ENCODE data around the gene MIX23. TPM values are rescaled to one million over a fixed set of nuclear protein-coding genes. Genes with fewer than 3 reads are reported as not detected.
"Not testable (repeated sequence)": the region's sequence is repeated elsewhere in the genome, so short reads cannot be mapped to it uniquely, and the experiment has no call there.

Gene MIX23
- total RNA-seq, 1 experiment from 2014 or later, result 85.2 TPM

DNA sequence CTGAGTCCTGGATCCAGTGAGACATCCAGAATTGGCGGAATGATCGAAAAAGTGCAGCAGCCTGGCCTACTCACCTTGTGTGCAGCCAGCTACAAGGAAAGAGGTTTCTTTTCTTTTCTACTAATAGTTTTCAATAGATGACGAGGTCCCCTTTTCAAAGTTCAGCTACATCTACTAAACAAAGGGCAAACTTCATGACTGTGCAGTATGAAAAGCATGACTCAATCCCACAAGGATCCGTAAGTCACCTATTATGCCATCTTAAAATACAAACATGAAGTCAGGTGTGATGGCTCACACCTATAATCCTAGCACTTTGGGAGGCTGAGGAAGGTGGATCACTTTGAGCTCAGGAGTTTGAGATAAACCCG lies 16.7 kb downstream of the MIX23 start:
- Histone ChIP-seq H3K4me1 (peaks cover 49% of the 10 kb centered on the region), H3K36me3 (ENCODE audit: control insufficient read depth, insufficient read depth, low read length) (0 out of 2 replicates have a peak, but pooled peaks cover 5% of the 10 kb centered on the region), H3K4me3 (ENCODE audit: low read depth, low read length) (no peak overlapping the region), H3K9me3 (no peaks in the 10 kb centered on the region), H3K27me3 (replicated peaks; ENCODE audit: control insufficient read depth, insufficient read depth, low read length) (no peaks in the 10 kb centered on the region)
- POLR2A ChIA-PET, result interaction anchor here (0.6 to 1.5 kb wide), 2 partner anchors 17 to 18 kb away, joined by 4 to 5 read pairs; partner anchors contain the start of gene FAM162A
- no TSS peak for BruUV-seq (replicated peaks)
- no peak for DNase-seq
- TF ChIP-seq, protein P1, sequence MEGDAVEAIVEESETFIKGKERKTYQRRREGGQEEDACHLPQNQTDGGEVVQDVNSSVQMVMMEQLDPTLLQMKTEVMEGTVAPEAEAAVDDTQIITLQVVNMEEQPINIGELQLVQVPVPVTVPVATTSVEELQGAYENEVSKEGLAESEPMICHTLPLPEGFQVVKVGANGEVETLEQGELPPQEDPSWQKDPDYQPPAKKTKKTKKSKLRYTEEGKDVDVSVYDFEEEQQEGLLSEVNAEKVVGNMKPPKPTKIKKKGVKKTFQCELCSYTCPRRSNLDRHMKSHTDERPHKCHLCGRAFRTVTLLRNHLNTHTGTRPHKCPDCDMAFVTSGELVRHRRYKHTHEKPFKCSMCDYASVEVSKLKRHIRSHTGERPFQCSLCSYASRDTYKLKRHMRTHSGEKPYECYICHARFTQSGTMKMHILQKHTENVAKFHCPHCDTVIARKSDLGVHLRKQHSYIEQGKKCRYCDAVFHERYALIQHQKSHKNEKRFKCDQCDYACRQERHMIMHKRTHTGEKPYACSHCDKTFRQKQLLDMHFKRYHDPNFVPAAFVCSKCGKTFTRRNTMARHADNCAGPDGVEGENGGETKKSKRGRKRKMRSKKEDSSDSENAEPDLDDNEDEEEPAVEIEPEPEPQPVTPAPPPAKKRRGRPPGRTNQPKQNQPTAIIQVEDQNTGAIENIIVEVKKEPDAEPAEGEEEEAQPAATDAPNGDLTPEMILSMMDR (IDR thresholded peaks at IDR 0.05; ENCODE audit: insufficient read depth in 1 of 2, low read depth in 1 of 2, low read length in 1 of 2, severe bottlenecking in 1 of 2, unreplicated experiment in 1 of 2), result no peak
- CTCF ChIA-PET, result interaction anchor here (1.3 kb wide), 1 partner anchor 18 kb away, joined by 4 read pairs; the partner anchor contains the start of gene FAM162A
- Mint-ChIP-seq H3K4me3 (ENCODE audit: unreplicated experiment) (no peak overlapping the region), H3K9me3 (ENCODE audit: unreplicated experiment) (no peaks in the 10 kb centered on the region), H3K27me3 (ENCODE audit: insufficient read depth, unreplicated experiment) (no peaks in the 10 kb centered on the region), H3K27ac (ENCODE audit: unreplicated experiment) (peak overlapping the region; percentile 76), H3K4me1 (ENCODE audit: low read depth, unreplicated experiment) (peaks cover 33% of the 10 kb centered on the region), H3K36me3 (ENCODE audit: insufficient read depth, unreplicated experiment) (peaks cover 48% of the 10 kb centered on the region)
- intact Hi-C loops (cut with micrococcal nuclease; ENCODE audit: unreplicated experiment), result loop anchor here (10.0 kb wide), 2 partner anchors 58 to 532 kb away; partner anchors contain the start of genes EAF2 and IQCB1

DNA sequence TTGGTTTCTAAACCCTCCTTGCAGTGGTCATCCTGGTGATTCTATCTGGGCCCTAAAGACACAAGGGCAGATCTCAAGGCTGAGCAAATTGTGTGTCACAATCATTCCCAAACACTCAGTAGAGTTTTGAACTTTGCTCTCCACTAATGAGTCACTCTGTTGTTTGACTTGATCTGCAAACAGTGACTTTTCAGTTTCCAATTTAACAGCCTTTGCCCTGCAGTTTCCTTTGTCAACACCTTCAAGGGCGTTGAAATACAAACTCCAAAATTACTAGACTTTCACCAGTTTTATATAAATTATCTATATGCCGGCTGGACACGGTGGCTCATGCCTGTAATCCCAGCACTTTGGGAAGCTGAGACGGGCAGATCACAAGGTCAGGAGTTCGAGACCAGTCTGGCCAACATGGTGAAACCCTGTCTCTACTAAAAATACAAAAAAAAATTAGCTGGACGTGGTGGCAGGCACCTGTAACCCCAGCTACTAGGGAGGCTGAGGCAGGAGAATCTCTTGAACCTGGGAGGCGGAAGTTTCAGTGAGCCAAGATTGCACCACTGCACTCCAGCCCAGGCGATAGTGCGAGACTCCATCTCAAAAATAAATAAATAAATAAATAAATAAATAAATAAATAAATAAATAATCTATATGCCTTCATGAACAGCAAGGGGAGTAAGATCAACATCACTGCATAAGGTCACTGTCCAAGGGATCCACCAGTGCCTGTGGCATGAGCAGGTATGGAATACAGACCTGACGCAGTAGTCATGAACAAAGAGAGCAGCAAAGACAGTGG lies 17.3 kb downstream of the MIX23 start:
- peaks cover 49% of the 10 kb centered on the region for H3K4me1 ChIP-seq
- not testable (repeated sequence) for BruUV-seq (replicated peaks); H3K9me3 ChIP-seq; H3K36me3 ChIP-seq (ENCODE audit: control insufficient read depth, insufficient read depth, low read length); H3K27me3 ChIP-seq (replicated peaks; ENCODE audit: control insufficient read depth, insufficient read depth, low read length); H3K27me3 Mint-ChIP-seq (ENCODE audit: insufficient read depth, unreplicated experiment); H3K9me3 Mint-ChIP-seq (ENCODE audit: unreplicated experiment); H3K4me3 ChIP-seq (ENCODE audit: low read depth, low read length)
- peaks cover 42% of the 10 kb centered on the region for H3K36me3 Mint-ChIP-seq (ENCODE audit: insufficient read depth, unreplicated experiment)
- CTCF ChIA-PET, result interaction anchor here (1.1 to 1.3 kb wide), 2 partner anchors 18 to 50 kb away, joined by 3 to 4 read pairs; partner anchors contain the start of genes FAM162A and WDR5B
- intact Hi-C loops (cut with micrococcal nuclease; ENCODE audit: unreplicated experiment), result loop anchor here (1.0 to 10.0 kb wide), 3 partner anchors 19 to 531 kb away; partner anchors contain the start of genes EAF2, FAM162A and IQCB1
- peaks cover 28% of the 10 kb centered on the region for H3K4me1 Mint-ChIP-seq (ENCODE audit: low read depth, unreplicated experiment)
- POLR2A ChIA-PET, result interaction anchor here (0.6 to 1.5 kb wide), 2 partner anchors 17 to 18 kb away, joined by 4 to 5 read pairs; partner anchors contain the start of gene FAM162A
- DNase-seq, result peak; percentile 50 to 76
- H3K4me3 Mint-ChIP-seq (ENCODE audit: unreplicated experiment), result peak overlapping the region; percentile 48
- peak overlapping the region; percentile 76 for H3K27ac Mint-ChIP-seq (ENCODE audit: unreplicated experiment)

DNA sequence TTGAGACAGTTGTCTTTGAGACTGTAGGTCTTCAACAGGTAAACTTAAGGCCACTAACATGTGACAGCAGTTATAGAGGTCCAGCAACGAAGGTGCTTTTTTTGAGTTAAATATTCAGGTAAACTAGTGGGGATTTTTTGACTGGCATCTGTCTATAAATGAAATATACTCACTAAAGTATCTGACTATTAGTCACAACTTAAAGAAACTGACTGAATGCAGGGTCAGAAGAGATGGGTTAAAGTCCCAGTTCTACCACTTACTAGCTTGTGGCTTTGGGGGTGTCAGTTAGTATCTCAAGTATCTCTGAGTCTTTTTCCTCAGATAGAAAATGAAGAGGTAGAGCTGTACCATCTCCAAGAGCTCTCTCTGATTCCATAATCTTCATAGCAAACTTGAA lies 18.0 kb downstream of the MIX23 start:
- CTCF ChIA-PET, result interaction anchor here (1.1 kb wide), 1 partner anchor 51 kb away, joined by 3 read pairs; the partner anchor contains the start of gene WDR5B

More for the DNA sequence above, 18.0 kb downstream of the MIX23 start:
- Mint-ChIP-seq H3K36me3 (ENCODE audit: insufficient read depth, unreplicated experiment) (peaks cover 44% of the 10 kb centered on the region), H3K4me3 (ENCODE audit: unreplicated experiment) (peak overlapping the region; percentile 48), H3K9me3 (ENCODE audit: unreplicated experiment) (no peaks in the 10 kb centered on the region), H3K27ac (ENCODE audit: unreplicated experiment) (peak overlapping the region; percentile 76), H3K4me1 (ENCODE audit: low read depth, unreplicated experiment) (peaks cover 28% of the 10 kb centered on the region), H3K27me3 (ENCODE audit: insufficient read depth, unreplicated experiment) (no peaks in the 10 kb centered on the region)
- Histone ChIP-seq H3K36me3 (ENCODE audit: control insufficient read depth, insufficient read depth, low read length) (0 out of 2 replicates have a peak, but pooled peaks cover 5% of the 10 kb centered on the region), H3K27me3 (replicated peaks; ENCODE audit: control insufficient read depth, insufficient read depth, low read length) (no peaks in the 10 kb centered on the region), H3K9me3 (no peaks in the 10 kb centered on the region), H3K4me1 (peaks cover 49% of the 10 kb centered on the region), H3K4me3 (ENCODE audit: low read depth, low read length) (no peak overlapping the region)
- TF ChIP-seq, protein P1 (IDR thresholded peaks at IDR 0.05; ENCODE audit: insufficient read depth in 1 of 2, low read depth in 1 of 2, low read length in 1 of 2, severe bottlenecking in 1 of 2, unreplicated experiment in 1 of 2), result no peak
- intact Hi-C loops (cut with micrococcal nuclease; ENCODE audit: unreplicated experiment), result loop anchor here (1.0 to 10.0 kb wide), 3 partner anchors 19 to 530 kb away; partner anchors contain the start of genes EAF2, FAM162A and IQCB1
- DNase-seq, result no peak
- POLR2A ChIA-PET, result interaction anchor here (0.7 kb wide), 1 partner anchor 51 kb away, joined by 3 read pairs; no protein-coding TSS in a partner anchor
- TSS peak; percentile 13 for BruUV-seq (replicated peaks)

All from Caco-2 (cell line).